PFSK-1 (cell line): ENCODE measurements around the gene CABP4.

Experiments
- FOXP2 ChIP-seq: optimal IDR thresholded peaks from 2 replicates; pipeline ENCODE3; 2011; ENCODE audit warnings: borderline replicate concordance, control low read depth, inconsistent platforms; ENCODE audit not compliant: insufficient read depth; ENCODE audit errors: extremely low read length, extremely low read depth
- POLR2AphosphoS5 ChIP-seq: IDR thresholded peaks from 2 replicates; pipeline ENCODE4 v1.6.1; 2012; ENCODE audit warnings: low read depth, mild to moderate bottlenecking, control low read depth, low read length, moderate library complexity
- REST ChIP-seq, 2 experiments: IDR thresholded peaks; 2 replicates each; pipeline versions ENCODE4 v1.6.1 to v1.8.0; 2011 to 2012; ENCODE audit warnings: low read depth in 2 of 2, low read length in 2 of 2, control low read depth in 1 of 2, inconsistent platforms in 1 of 2, mild to moderate bottlenecking in 1 of 2, moderate library complexity in 1 of 2; ENCODE audit not compliant: insufficient read depth in 1 of 2
- SIN3A ChIP-seq: IDR thresholded peaks from 2 replicates; pipeline ENCODE4 v1.6.1; 2012; ENCODE audit warnings: mild to moderate bottlenecking, low read length, moderate library complexity, borderline replicate concordance; ENCODE audit not compliant: insufficient read depth
- TAF1 ChIP-seq: IDR thresholded peaks from 2 replicates; pipeline ENCODE4 v1.6.1; 2012; ENCODE audit warnings: low read length, control low read depth, borderline replicate concordance; ENCODE audit not compliant: insufficient read depth

Gene CABP4

DNA sequence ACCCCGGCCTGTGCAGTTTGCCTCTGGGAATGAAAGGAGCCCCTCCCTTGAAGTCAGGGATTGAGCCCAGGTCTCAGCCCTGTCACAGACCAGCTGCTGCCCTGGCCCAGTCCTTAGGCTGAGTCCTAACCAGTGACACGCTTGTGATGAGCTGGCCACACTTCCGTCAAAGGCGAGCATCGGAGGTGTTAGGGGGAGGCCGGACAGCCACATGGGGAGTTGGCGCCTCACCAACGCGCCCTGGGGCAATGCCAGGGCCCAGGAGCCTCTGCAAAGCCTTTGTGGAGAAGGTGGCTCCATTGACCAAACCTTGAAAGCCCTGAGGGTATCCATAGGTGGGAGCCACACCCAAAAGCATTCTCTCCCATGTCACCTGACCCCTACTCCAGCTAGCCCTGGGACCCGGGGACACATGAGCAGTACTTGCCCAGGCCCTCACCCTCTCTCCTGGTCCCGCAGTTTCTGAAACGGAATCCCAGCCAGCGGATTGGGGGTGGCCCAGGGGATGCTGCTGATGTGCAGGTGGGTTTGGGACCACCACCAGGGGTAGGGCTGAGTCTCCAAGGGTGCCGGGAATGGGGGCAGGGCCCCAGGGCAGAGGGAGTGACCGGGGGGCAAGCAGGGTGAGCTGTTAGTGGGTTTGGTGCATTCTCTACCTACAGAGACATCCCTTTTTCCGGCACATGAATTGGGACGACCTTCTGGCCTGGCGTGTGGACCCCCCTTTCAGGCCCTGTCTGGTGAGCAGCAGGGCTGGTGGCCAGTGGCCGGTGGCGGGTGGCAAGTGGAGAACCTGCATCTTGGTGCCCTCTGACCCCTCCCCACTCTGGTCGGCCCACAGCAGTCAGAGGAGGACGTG lies 21.4 kb upstream of the CABP4 start:
- no peak for TF ChIP-seq SIN3A
- TF ChIP-seq POLR2AphosphoS5, result no peak
- no peak for TF ChIP-seq FOXP2

- TF ChIP-seq TAF1, result no peak
These were observed 20.7 kb upstream of the CABP4 start for GRCh38 chr11:67434395-67434881.

GRCh38 chr11:67435031-67435726 lies 20.0 kb upstream of the CABP4 start:
- TF ChIP-seq FOXP2 (no peak), POLR2AphosphoS5 (peak; percentile 7; the same call in 1 of the 2 replicates), SIN3A (no peak)

DNA sequence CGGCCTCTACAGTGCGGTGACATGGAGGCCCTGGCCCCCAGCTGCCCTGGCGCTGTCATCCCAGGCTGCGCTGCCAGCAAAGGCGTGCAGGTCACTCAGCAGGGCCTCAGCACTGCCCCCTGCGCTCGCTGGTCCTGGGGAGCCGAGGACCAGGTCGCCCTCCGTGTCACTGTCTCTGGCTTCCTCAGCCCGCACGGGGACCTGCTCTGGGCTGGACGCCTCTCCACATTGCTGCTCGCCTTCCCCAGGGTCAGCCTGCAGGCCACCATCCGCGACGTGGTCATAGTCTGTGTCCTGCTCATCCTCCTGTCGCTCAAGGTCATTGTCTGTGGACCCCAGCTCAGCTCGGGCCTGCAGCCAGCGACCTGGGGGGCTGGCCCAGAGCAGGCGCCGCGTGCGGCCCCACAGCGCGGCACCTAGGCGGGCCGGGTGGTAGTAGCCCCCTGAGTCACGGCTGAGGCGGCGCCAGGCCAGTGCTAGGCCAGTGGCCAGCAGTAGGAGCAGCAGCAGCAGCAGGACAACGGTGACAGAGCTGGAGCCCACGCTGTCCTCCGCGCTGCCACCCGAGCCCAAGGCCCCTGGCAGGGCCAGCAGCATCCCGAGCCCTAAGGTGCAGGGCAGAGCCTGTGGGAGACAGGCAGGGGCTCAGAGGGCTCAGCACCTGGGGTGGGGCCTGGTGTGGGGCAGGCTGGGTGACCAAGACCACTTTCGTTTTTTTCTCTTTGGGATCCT lies 19.3 kb upstream of the CABP4 start:
- TF ChIP-seq SIN3A, result no peak
- 0 out of 2 replicates have a peak, but pooled peaks have one; percentile 6 for TF ChIP-seq POLR2AphosphoS5
- TF ChIP-seq TAF1, result no peak

- TF ChIP-seq FOXP2, result no peak
- TF ChIP-seq POLR2AphosphoS5, result no peak; the same call in 1 of the 2 replicates
- no peak for TF ChIP-seq REST (IDR thresholded peaks at IDR 0.05; ENCODE audit: insufficient read depth in 1 of 2, low read depth in 2 of 2, low read length in 2 of 2)
- TF ChIP-seq TAF1, result no peak
- TF ChIP-seq SIN3A, result no peak
These were observed 18.6 kb upstream of the CABP4 start for GRCh38 chr11:67436459-67437081.

- TF ChIP-seq FOXP2 (no peak), POLR2AphosphoS5 (no peak; the same call in none of the 2 replicates), TAF1 (no peak), SIN3A (no peak), REST (IDR thresholded peaks at IDR 0.05; ENCODE audit: insufficient read depth in 1 of 2, low read depth in 2 of 2, low read length in 2 of 2) (no peak)
These were observed 17.9 kb upstream of the CABP4 start, which contains the start of gene PTPRCAP for GRCh38 chr11:67437082-67437808. PTPRCAP (minus strand) TSS chr11:67437682; CDS start chr11:67437619, 63 bp downstream.

- no peak for TF ChIP-seq SIN3A
- no peak for TF ChIP-seq REST (IDR thresholded peaks at IDR 0.05; ENCODE audit: insufficient read depth in 1 of 2, low read depth in 2 of 2, low read length in 2 of 2)
- no peak for TF ChIP-seq FOXP2
- TF ChIP-seq POLR2AphosphoS5, result no peak
- no peak for TF ChIP-seq TAF1
These were observed 17.4 kb upstream of the CABP4 start for GRCh38 chr11:67437809-67438157.
